Neural progenitor cell (in vitro differentiated cells): ENCODE measurements around the gene CAPN8.

ENCODE experiments used
- EZH2 ChIP-seq: fragments of 200-600 bp; sonication (generic); IDR thresholded peaks from 2 replicates; pipeline ENCODE4 v1.6.1; 2017; ENCODE audit warnings: antibody characterized with exemption, mild to moderate bottlenecking, moderate library complexity
- TF ChIP-seq, protein P1 (sequence below): fragments of 200-600 bp; sonication (generic); IDR thresholded peaks from 2 replicates; pipeline ENCODE4 v1.5.1; 2017; ENCODE audit warnings: antibody characterized with exemption, mild to moderate bottlenecking

DNA sequence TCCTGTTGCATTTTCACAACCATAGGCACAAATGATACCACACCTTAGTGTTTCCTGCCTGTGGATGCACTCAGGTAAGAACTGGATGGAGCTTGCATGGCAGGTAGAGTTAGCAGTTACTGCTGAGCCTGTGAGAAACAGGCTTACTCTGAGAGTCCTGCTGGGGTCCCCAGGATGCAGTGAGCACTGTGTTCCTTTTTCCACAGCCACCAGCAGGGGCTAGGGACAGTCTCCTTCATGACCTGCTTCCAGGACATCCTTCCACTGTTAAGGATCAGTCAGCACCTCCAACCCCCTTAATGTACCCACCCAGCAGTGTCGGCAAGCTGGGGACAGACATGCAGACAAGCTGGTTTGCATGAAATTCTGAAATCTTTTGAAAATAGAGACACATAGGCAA, 16.3 kb downstream of the CAPN8 start:
- TF ChIP-seq, protein P1, sequence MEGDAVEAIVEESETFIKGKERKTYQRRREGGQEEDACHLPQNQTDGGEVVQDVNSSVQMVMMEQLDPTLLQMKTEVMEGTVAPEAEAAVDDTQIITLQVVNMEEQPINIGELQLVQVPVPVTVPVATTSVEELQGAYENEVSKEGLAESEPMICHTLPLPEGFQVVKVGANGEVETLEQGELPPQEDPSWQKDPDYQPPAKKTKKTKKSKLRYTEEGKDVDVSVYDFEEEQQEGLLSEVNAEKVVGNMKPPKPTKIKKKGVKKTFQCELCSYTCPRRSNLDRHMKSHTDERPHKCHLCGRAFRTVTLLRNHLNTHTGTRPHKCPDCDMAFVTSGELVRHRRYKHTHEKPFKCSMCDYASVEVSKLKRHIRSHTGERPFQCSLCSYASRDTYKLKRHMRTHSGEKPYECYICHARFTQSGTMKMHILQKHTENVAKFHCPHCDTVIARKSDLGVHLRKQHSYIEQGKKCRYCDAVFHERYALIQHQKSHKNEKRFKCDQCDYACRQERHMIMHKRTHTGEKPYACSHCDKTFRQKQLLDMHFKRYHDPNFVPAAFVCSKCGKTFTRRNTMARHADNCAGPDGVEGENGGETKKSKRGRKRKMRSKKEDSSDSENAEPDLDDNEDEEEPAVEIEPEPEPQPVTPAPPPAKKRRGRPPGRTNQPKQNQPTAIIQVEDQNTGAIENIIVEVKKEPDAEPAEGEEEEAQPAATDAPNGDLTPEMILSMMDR = no peak
- TF ChIP-seq EZH2 = no peak
